ENCODE measurements around the gene DNMBP.
"Not testable (repeated sequence)": the region's sequence is repeated elsewhere in the genome, so short reads cannot be mapped to it uniquely, and the experiment has no call there.

DNMBP gene

GRCh38 chr10:99983280-99983988, 26.3 kb downstream of the DNMBP start:
- DNase-seq = no peak

- DNase-seq = no peak
Observed at GRCh38 chr10:99982728-99983127, 27.0 kb downstream of the DNMBP start.

GRCh38 chr10:99981581-99982199, 28.1 kb downstream of the DNMBP start:
- no peak for DNase-seq

GRCh38 chr10:99979066-99979685, 30.6 kb downstream of the DNMBP start:
- DNase-seq = no peak

GRCh38 chr10:99977916-99978315, 31.8 kb downstream of the DNMBP start:
- no peak for DNase-seq

GRCh38 chr10:99976886-99977665, 32.7 kb downstream of the DNMBP start:
- DNase-seq = no peak

- DNase-seq = no peak
Observed at GRCh38 chr10:99975942-99976809, 33.6 kb downstream of the DNMBP start.

- DNase-seq = no peak
Observed at GRCh38 chr10:99975106-99975829, 34.5 kb downstream of the DNMBP start.

- no peak for DNase-seq
Observed at GRCh38 chr10:99973190-99973589, 36.6 kb downstream of the DNMBP start.

- DNase-seq = no peak
Observed at GRCh38 chr10:99967961-99968360, 41.8 kb downstream of the DNMBP start.

- no peak for DNase-seq
Observed at GRCh38 chr10:99966306-99966705, 43.4 kb downstream of the DNMBP start.

GRCh38 chr10:99965700-99966099, 44.0 kb downstream of the DNMBP start:
- DNase-seq = no peak

GRCh38 chr10:99964791-99965190, 45.0 kb downstream of the DNMBP start:
- DNase-seq = no peak

- DNase-seq = not testable (repeated sequence)
Observed at GRCh38 chr10:99963467-99964165, 46.1 kb downstream of the DNMBP start.

GRCh38 chr10:99958806-99959205, 50.9 kb downstream of the DNMBP start:
- no peak for DNase-seq

GRCh38 chr10:99958302-99958701, 51.4 kb downstream of the DNMBP start:
- no peak for DNase-seq

- DNase-seq = not testable (repeated sequence)
Observed at GRCh38 chr10:99953510-99953909, 56.2 kb downstream of the DNMBP start.

- no peak for DNase-seq
Observed at GRCh38 chr10:99952799-99953198, 56.9 kb downstream of the DNMBP start.

GRCh38 chr10:99946051-99946450, 63.7 kb downstream of the DNMBP start:
- not testable (repeated sequence) for DNase-seq

- DNase-seq = no peak
Observed at GRCh38 chr10:99945263-99945662, 64.5 kb downstream of the DNMBP start.

- no peak for DNase-seq
Observed at GRCh38 chr10:99944860-99945259, 64.9 kb downstream of the DNMBP start.
